GM19351 (cell line): ENCODE data around the gene HOXC6.
A peak's percentile ranks its signal among the peaks of the same experiment; 100 is the strongest.

ENCODE experiments used
- ATAC-seq: cut with Tn5 transposase; IDR thresholded peaks from one replicate; pipeline ENCODE4 v1.9.1; 2021; ENCODE audit warnings: mild to moderate bottlenecking, moderate library complexity; ENCODE audit not compliant: unreplicated experiment

Gene HOXC6

GRCh38 chr12:54051874-54052437 lies 23.7 kb downstream of the HOXC6 start:
- ATAC-seq, result no peak

- no peak for ATAC-seq
These were observed 24.3 kb downstream of the HOXC6 start for GRCh38 chr12:54052438-54053002.

- ATAC-seq, result peak; percentile 81
These were observed 24.9 kb downstream of the HOXC6 start for GRCh38 chr12:54053003-54053750.

GRCh38 chr12:54053751-54054741 lies 25.8 kb downstream of the HOXC6 start, which contains the start of gene HOXC4:
Gene HOXC4, plus strand, starts transcription at chr12:54053835. Its CDS starts 88 bp downstream, at chr12:54053923.
- ATAC-seq, result peak; percentile 47

GRCh38 chr12:54054742-54055194 lies 26.5 kb downstream of the HOXC6 start:
- no peak for ATAC-seq

GRCh38 chr12:54055552-54055951 lies 27.3 kb downstream of the HOXC6 start:
- no peak for ATAC-seq

GRCh38 chr12:54056110-54056509 lies 27.9 kb downstream of the HOXC6 start:
- no peak for ATAC-seq

GRCh38 chr12:54058128-54058768 lies 30.0 kb downstream of the HOXC6 start:
- no peak for ATAC-seq

- no peak for ATAC-seq
These were observed 31.4 kb downstream of the HOXC6 start for GRCh38 chr12:54059668-54060067.

- ATAC-seq, result no peak
These were observed 32.1 kb downstream of the HOXC6 start for GRCh38 chr12:54060174-54060974.

GRCh38 chr12:54060975-54061778 lies 32.9 kb downstream of the HOXC6 start:
- no peak for ATAC-seq

GRCh38 chr12:54065677-54066076 lies 37.4 kb downstream of the HOXC6 start:
- ATAC-seq, result no peak

- no peak for ATAC-seq
These were observed 38.2 kb downstream of the HOXC6 start for GRCh38 chr12:54066408-54066807.

GRCh38 chr12:54068418-54069070 lies 40.3 kb downstream of the HOXC6 start:
- no peak for ATAC-seq

- no peak for ATAC-seq
These were observed 43.7 kb downstream of the HOXC6 start for GRCh38 chr12:54071942-54072341.

- no peak for ATAC-seq
These were observed 46.1 kb downstream of the HOXC6 start for GRCh38 chr12:54074308-54074707.

- ATAC-seq, result no peak
These were observed 47.2 kb downstream of the HOXC6 start for GRCh38 chr12:54075409-54075808.

- ATAC-seq, result no peak
These were observed 47.7 kb downstream of the HOXC6 start for GRCh38 chr12:54075974-54076373.
